Activated naive CD4-positive, alpha-beta T cell treated with anti-CD3 and anti-CD28 coated beads, Interleukin-2, amount 10 ng/mL, durations not matched to agents 5 hours and 36 hours (primary cell): ENCODE measurements around the gene HEPN1. TPM values are rescaled to one million over a fixed set of nuclear protein-coding genes. Genes with fewer than 3 reads are reported as not detected.

ENCODE experiments used
- total RNA-seq, 2 experiments: library from RNA; stranded (reverse); gene quantifications; one replicate each; pipeline ENCODE4 v1.2.3, GENCODE V29; 2021

The HEPN1 gene
- total RNA-seq = not detected

DNA sequence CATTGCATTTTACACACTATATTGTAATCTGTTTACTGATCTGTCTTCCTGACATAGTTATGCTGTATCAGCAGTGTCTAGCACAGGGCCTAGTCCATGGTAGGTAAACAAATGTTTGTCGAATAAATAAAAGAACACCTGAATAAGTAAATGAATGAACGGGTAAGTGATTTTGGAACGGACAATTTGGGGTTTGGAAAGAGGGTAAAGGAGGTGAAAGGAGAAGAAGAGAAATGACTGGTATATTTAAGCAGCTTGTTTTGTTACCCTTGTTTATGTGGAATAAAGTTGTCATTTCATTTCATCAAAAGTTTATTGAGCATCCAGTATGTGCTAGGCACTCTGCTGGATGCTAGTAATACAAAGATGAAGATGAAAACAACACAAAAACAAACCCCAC is at the start of gene HEPN1:
TSS of gene HEPN1 (plus strand) at position 301 of the 400 bp plus-strand sequence.

DNA sequence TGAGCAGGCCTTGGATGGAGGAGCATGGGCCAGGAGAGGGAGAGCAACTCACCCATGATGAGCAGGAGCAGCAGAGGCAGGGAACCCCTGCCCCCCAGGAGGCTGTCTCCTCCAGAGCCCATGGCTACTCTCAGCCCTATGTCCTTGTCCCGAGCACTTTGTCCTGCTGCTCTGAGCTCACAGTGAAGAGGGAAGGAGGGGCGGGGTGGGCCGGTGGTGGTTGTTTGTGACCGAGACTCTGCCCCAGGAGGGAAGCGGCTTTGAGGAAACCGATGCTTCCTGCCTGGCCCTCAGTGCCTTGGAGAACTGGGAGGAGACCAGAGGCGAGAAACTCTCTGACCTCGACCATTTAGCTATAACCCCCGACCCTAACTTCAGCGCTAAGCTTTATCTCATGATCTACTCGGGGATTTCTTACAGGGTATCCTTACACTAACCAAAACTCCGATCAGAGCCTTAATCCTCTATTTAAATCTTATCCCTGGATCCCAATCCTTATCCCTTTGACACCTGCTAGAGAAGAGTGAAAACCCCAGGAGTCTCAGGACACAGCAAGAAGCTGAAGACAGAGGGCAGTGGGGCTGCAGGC is 21.3 kb upstream of the HEPN1 start, which contains the start of gene ROBO4:
TSS of gene ROBO4 (minus strand) at position 192 of the 589 bp plus-strand sequence. CDS start at position 122, 70 bp downstream.

DNA sequence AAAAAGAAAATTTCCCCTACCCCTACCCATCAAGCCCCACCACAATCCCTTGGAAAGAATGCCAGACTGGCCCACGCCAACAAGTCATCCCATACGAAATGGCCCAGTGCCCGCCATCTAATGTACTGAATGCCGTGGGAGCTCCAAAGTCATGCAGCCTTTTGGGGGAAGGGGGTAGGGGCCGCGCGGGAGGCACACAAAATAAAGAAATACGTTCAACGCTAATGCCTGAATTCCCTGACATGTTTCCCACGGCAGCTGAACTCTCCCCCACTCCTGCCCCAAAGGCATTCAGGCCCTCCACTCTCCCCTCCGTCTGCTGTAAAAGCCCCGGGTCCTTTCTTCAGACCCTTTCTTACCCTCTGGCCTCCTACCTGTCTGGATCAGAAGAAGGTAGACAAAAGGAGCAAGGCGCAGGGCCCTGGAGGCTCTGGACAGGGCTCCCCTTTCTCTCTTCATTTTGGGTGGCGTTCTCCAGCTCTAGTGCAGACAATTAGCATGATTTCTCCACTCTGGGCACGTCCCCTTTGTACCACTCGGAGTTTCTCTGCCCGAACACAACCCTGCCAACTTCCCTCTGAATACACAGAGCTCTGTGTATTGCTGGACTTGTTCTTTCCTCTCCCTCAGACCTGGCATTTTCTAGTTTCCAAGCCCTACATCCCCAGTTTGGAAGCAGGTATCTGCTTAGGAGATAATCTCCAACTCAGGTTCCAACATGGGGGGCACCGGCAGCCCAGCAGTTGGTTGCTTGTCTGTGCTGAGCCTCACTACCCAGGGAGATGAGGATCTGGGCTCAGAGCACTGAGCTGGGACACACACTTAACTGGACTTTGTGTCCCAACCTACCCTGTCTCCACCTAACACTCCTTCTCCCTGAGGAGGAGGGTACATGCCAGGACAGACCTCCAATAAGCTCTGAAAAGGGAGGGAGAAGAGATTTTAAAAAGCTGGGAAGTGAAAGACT is 16.8 kb downstream of the HEPN1 start, which contains the start of gene HEPACAM:
TSS of gene HEPACAM (minus strand) at position 500 of the 967 bp plus-strand sequence. CDS start at position 459, 41 bp downstream.

DNA sequence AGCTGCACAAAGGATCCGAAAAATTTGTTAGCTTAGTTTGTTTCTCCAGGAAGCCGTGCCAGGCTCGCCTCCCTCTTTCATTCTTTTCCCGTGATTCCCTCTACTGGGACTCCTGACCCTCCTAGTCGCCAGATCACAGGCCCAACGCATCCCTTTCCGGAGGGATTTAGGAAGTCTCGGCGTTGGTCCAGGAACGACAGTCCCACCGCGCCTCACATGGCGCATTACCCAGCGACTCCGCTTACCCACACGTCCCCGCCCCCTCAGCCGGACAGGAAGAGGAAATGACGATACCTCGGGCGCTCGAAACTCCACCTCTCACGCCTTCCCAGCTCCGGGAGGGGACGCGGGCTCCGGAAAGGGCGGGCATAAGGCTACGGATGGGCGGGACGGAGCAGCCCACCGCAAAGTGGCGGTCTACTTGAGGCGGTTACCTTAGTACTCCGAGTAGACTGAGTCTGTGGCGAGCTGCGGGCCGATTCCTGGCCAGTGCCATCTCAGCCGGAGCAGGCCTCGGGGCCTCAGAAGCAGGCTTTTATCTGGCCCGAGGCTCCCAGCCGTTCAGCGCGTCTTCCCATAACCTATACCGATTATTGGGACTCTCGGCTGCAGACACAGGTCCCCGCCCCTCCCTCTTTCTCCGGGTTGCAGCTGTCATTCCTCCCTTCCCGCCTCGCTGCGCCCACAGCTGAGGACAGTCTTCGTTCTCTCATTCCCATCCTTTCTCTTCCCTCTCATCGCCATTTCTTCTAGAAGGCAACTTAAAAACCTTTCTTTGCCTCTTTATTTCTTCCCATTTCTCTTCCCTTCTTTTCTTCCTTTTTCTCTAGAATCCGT is 34.9 kb downstream of the HEPN1 start, which contains the start of gene CCDC15:
TSS of gene CCDC15 (plus strand) at position 450 of the 837 bp plus-strand sequence. CDS start 531 bp downstream, outside the sequence.

Other genes starting within 250 kb of the HEPN1 start
- 1 to 10 TPM; 7.8 to 8.1 TPM for gene SIAE, start 245.5 kb upstream of the HEPN1 start, total RNA-seq
- 1 to 10 TPM; 1.5 to 2.9 TPM for gene SPA17, start 245.3 kb upstream of the HEPN1 start, total RNA-seq
- gene NRGN, start 179.3 kb upstream of the HEPN1 start, total RNA-seq = 1 to 10 TPM; 6.8 to 8.2 TPM
- under 1 TPM; 0.93 to 0.94 TPM for gene VSIG2, start 167.0 kb upstream of the HEPN1 start, total RNA-seq
- gene ESAM, start 157.0 kb upstream of the HEPN1 start, total RNA-seq = 1 to 10 TPM; 1.7 to 2.7 TPM
- 10 to 100 TPM in 1 of 2 experiments, 1 to 10 TPM in 1; 8.7 to 11.4 TPM for gene MSANTD2, start 118.8 kb upstream of the HEPN1 start, total RNA-seq
- gene ROBO3, start 53.8 kb upstream of the HEPN1 start, total RNA-seq = 10 to 100 TPM; 14.9 to 15.9 TPM
- not detected for gene ROBO4, start 21.4 kb upstream of the HEPN1 start, total RNA-seq
- gene HEPACAM, start 16.8 kb downstream of the HEPN1 start, total RNA-seq = not detected
- gene CCDC15, start 35.0 kb downstream of the HEPN1 start, total RNA-seq = 1 to 10 TPM; 7.9 to 8.6 TPM
- under 1 TPM; 0.50 to 0.82 TPM for gene SLC37A2, start 144.1 kb downstream of the HEPN1 start, total RNA-seq
- 10 to 100 TPM; 14.1 to 14.2 TPM for gene TMEM218, start 192.4 kb downstream of the HEPN1 start, total RNA-seq
- gene PKNOX2, start 245.5 kb downstream of the HEPN1 start, total RNA-seq = not detected